GM19397 (cell line): ENCODE measurements around the gene OR1K1.

Experiments
- ATAC-seq: cut with Tn5 transposase; IDR thresholded peaks from one replicate; pipeline ENCODE4 v1.9.1; 2021; ENCODE audit warnings: mild to moderate bottlenecking, moderate library complexity; ENCODE audit not compliant: unreplicated experiment

Gene OR1K1

DNA sequence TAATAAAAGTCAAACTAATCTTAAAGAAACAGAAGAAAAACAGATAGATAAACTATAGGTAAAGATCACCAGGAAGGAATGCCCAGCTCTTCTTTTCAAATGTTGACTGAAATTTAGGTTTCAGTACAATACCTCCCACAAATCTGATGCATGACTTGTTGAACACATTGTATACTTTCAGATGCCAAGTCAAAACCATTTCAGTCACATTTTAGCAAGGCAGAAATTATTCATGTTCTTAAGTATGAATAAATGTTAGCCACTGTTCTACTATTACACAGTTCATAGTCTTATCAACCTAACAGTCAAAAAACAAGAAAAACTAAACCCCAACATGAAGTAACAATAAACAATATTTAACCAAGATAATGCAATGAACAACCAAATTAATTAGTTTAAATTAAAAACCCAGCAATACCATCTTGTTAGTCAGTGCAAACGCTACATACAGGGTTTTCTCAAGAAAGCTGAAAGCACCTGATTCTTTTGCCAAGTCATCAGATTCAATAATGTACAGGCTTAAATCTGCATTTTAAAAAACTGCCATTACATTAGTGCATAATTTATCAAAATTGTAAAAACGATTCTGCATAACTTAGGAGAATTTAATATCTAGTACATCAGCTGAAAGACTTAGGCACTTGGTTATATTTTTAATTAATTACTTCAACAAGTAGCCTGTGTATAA lies 48.5 kb downstream of the OR1K1 start:
- no peak for ATAC-seq
